ENCODE results near the gene PCGF1. TPM values are rescaled to one million over a fixed set of nuclear protein-coding genes. Genes with fewer than 3 reads are reported as not detected.
"Not testable (repeated sequence)": the region's sequence is repeated elsewhere in the genome, so short reads cannot be mapped to it uniquely, and the experiment has no call there.

Gene PCGF1
- total RNA-seq, 1 donor from 2014 or later: 15.0 TPM

- no peak for DNase-seq (ENCODE audit: low read depth, low spot score)
Measured at GRCh38 chr2:74472945-74473258, 34.6 kb downstream of the PCGF1 start.

GRCh38 chr2:74472086-74472944 is 35.2 kb downstream of the PCGF1 start, which contains the start of gene MRPL53:
Gene MRPL53 (minus strand): TSS chr2:74472680. CDS start chr2:74472660, 20 bp downstream.
- DNase-seq (ENCODE audit: low read depth, low spot score): peak; percentile 78

DNA sequence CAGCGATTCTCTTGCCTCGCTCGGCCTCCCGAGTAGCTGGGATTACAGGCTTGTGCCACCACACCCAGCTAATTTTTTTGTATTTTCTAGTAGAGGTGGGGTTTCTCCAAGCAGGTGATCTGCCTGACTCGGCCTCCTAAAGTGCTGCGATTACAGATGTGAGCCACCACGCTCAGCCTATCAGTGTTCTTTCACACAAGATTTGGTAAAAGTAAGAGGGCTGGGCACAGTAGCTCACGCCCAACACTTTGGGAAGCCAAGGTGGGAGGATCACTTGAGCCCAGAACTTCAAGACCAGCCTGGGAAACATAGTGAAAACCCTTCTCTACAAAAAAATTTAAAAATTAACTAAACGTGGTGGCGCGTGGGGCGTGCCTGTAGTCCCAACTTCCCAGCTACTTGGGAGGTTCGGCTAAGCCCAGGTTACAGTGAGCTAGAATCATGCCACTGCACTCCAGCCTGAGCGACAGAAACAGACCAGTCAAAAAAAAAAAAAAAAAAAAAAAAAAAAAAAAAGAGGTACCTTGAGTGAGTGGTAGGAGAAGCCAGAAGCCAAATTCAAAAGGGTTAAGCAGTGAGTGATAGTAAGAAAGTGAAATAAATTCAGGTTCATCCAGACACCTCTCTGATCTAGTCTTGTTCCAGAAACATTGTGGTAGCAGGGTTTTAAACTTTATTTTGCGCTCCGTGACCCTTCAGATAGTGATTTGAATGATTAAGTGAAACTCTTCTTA is 36.0 kb downstream of the PCGF1 start:
- DNase-seq (ENCODE audit: low read depth, low spot score): no peak

- not testable (repeated sequence) for DNase-seq (ENCODE audit: low read depth, low spot score)
Measured at GRCh38 chr2:74470742-74471141, 36.8 kb downstream of the PCGF1 start.

- DNase-seq (ENCODE audit: low read depth, low spot score): no peak
Measured at GRCh38 chr2:74464406-74464805, 43.1 kb downstream of the PCGF1 start.

- no peak for DNase-seq (ENCODE audit: low read depth, low spot score)
Measured at GRCh38 chr2:74462786-74463105, 44.7 kb downstream of the PCGF1 start.

DNA sequence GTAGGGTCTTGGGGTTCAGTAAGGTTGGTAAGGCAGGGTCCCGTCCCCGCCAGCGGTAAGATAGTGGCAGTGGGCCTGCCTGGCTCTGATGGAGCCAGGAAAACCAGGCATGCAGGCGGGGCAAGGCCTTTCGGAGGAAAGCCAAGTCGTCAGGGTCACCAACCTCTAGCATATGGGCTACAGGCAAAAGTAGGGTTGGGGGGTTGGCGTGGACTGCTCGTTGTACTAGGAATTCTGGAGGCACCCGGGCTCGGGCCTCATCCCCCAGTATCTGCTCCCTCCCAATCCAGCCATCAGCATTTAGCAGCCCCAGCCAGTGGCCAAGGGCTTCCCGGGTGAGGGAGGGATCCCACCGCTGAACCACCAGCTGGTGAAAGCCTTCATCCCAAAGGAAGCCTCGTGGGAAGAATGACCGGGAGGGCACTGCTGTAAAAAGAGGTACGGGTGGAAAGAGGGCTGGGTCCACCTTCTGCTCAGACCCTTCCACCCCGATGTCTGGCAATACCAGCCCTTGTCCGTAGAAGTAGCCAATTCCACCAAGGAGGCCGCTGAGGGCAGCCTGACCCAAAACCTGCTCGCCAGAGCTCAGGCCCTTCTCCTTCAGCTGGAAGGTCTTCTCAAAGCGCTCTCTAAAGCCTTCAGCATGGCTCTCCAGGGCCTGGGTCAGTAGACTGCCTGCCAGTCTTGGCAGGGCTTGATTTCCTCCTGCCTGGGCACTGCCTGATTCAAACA is 45.3 kb downstream of the PCGF1 start:
- no peak for DNase-seq (ENCODE audit: low read depth, low spot score)

- no peak for DNase-seq (ENCODE audit: low read depth, low spot score)
Measured at GRCh38 chr2:74461187-74462053, 46.1 kb downstream of the PCGF1 start.

- DNase-seq (ENCODE audit: low read depth, low spot score): not testable (repeated sequence)
Measured at GRCh38 chr2:74460187-74460586, 47.3 kb downstream of the PCGF1 start.

DNA sequence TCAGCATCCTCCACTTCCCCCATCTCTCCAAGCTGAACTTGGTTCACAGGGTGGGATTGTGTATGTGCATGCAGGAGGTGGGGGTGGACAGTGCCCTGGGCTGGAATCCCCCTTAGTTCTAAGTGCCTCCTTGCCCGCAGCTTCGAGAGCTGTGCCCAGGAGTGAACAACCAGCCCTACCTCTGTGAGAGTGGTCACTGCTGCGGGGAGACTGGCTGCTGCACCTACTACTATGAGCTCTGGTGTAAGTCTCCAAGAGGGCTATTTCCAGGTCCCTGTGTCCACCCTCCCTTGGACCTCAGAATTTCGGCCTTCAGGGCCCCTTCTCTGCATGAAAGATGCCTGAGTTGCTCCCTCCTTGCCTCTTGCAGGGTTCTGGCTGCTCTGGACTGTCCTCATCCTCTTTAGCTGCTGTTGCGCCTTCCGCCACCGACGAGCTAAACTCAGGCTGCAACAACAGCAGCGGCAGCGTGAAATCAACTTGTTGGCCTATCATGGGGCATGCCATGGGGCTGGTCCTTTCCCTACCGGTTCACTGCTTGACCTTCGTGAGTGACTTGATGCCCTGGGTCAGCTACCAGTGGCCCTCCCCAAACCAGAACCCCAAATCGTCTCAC is 47.9 kb downstream of the PCGF1 start:
- not testable (repeated sequence) for DNase-seq (ENCODE audit: low read depth, low spot score)

DNA sequence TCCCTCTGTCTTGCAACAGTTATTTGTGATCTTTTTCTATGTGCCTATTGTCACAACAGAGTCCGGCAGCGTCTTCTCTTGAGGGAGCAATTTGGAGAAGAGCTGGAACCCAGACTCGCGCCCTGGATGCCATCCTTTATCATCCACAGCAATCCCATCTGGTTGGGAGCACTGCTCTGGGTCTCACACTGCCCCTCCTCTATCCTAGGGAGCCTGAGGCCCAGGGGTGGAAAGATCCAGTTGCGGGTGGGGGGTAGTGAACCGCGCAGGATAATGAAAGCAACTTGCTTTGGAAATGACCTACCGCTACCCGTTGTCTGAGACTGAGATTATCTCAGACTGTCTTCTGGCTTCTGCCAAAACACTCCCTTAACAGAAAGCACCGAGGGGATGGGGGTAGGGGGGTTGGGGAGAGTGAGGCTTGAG is 48.5 kb downstream of the PCGF1 start:
- DNase-seq (ENCODE audit: low read depth, low spot score): no peak

DNA sequence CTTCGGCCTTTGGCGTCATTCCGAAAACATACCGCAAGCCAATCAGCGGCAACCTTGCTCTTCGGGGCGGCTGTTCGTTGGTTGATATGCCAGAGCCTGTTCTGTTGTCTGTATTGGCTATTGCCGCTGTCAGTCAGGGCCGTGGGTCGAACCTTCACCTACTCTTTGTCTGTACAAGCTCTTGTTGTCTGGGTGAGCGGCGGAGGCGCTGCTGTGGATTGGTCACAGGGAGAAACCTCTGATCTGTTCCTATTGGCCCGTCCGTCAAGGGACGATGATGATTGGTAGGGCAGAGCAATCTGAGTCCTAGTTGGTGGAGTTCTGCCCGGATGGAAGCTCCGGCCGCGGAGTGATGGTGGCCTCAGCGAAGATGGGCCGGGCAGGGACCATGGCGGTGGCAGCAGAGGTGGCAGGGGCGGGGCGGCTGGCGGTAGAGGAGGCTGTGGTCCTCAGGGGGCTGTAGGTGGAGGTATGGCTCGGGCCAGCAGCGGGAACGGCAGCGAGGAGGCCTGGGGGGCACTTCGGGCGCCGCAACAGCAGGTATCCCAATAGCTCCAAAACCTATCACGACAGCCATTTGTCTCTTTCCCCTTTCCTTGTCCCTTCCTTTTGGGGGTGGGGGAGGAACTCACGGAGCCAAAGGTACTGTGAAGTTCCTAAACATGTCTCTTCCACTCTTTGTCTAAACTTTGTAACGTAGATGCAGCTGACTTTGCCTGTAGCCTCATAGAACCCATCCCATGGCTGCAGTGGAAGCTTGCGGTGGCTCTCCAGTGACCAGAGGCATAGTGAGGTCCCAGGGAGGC is 49.2 kb downstream of the PCGF1 start, which contains the start of gene WBP1:
Gene WBP1, plus strand, starts transcription at position 307 of the 806 bp plus-strand sequence. Its CDS starts 165 bp downstream, at position 472.
- peak; percentile 100 for DNase-seq (ENCODE audit: low read depth, low spot score)

DNA sequence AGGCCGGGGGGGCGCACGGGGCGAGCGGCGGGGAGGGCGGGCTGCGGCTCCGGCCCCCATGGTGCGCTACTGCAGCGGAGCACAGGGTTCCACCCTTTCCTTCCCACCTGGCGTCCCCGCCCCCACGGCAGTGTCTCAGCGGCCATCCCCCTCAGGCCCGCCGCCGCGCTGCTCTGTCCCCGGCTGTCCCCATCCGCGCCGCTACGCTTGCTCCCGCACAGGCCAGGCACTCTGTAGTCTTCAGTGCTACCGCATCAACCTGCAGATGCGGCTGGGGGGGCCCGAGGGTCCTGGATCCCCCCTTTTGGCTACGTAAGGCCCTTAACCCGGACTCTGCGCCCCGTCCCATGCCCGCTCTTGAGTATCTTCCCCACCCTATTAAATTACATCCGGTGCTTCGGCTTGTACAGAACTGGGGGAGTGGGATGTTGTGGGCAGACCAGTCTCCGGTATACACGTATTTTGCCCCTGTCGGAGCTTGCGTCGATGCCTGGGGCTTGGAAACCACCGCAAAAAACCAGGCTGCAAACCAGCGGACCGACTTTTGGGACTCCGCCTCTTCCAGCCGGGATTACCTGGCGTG is 49.9 kb downstream of the PCGF1 start:
- DNase-seq (ENCODE audit: low read depth, low spot score): no peak

DNA sequence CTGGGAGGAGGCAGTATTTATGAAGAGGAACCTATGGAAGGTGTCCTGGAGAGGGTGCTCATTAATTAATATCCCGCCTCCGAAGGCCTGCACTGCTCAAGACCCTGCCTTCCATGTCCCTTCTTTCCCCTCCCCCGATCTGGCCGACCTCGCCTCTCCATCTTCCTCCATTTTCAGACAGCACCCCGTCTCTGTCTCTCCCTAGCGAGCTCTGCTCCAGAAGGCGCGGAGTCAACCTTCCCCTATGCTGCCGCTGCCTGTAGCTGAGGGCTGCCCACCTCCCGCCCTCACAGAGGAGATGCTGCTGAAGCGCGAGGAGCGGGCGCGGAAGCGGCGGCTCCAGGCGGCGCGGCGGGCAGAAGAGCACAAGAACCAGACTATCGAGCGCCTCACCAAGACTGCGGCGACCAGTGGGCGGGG is 50.4 kb downstream of the PCGF1 start:
- no peak for DNase-seq (ENCODE audit: low read depth, low spot score)

Other genes starting within 250 kb of the PCGF1 start
- gene SLC4A5, start 164.3 kb downstream of the PCGF1 start, total RNA-seq: 0.04 TPM in 1 of 2 replicates, not detected in the other
- 143 and 172 TPM in 2 replicates for gene DCTN1, start 127.4 kb downstream of the PCGF1 start, total RNA-seq
- 0.13 and 0.28 TPM in 2 replicates for gene C2orf81, start 86.1 kb downstream of the PCGF1 start, total RNA-seq
- 40.7 and 59.7 TPM in 2 replicates for gene WDR54, start 86.0 kb downstream of the PCGF1 start, total RNA-seq
- 6.1 and 8.8 TPM in 2 replicates for gene RTKN, start 65.8 kb downstream of the PCGF1 start, total RNA-seq
- 13.1 and 16.2 TPM in 2 replicates for gene INO80B, start 52.6 kb downstream of the PCGF1 start, total RNA-seq
- 26.7 and 33.4 TPM in 2 replicates for gene WBP1, start 49.3 kb downstream of the PCGF1 start, total RNA-seq
- gene MOGS, start 42.3 kb downstream of the PCGF1 start, total RNA-seq: 75.1 and 82.4 TPM in 2 replicates
- 28.6 and 45.8 TPM in 2 replicates for gene MRPL53, start 35.0 kb downstream of the PCGF1 start, total RNA-seq
- 14.4 and 21.1 TPM in 2 replicates for gene CCDC142, start 24.7 kb downstream of the PCGF1 start, total RNA-seq
- 7.3 and 10.1 TPM in 2 replicates for gene TTC31, start 24.6 kb downstream of the PCGF1 start, total RNA-seq
- 2.4 and 4.2 TPM in 2 replicates for gene LBX2, start 8.1 kb downstream of the PCGF1 start, total RNA-seq
- gene TLX2, start 6.8 kb upstream of the PCGF1 start, total RNA-seq: not detected in 2 replicates
- not detected in 2 replicates for gene DQX1, start 18.5 kb upstream of the PCGF1 start, total RNA-seq
- 95.4 and 124 TPM in 2 replicates for gene AUP1, start 22.0 kb upstream of the PCGF1 start, total RNA-seq
- gene HTRA2, start 22.2 kb upstream of the PCGF1 start, total RNA-seq: 52.5 and 59.9 TPM in 2 replicates
- gene LOXL3, start 46.2 kb upstream of the PCGF1 start, total RNA-seq: 1.2 and 1.8 TPM in 2 replicates
- 15.7 and 20.9 TPM in 2 replicates for gene DOK1, start 47.0 kb upstream of the PCGF1 start, total RNA-seq
- gene M1AP, start 140.6 kb upstream of the PCGF1 start, total RNA-seq: not detected in 2 replicates
- gene SEMA4F, start 146.6 kb upstream of the PCGF1 start, total RNA-seq: 5.5 and 6.4 TPM in 2 replicates

All from pulmonary artery endothelial cell (primary cell).